ENCODE measurements around the gene LUZP2. TPM values are rescaled to one million over a fixed set of nuclear protein-coding genes. Genes with fewer than 3 reads are reported as not detected.

LUZP2 gene
- polyA plus RNA-seq, 1 of the 3 experiments (the other 2 are of a cell fraction) = 0.03 TPM

GRCh38 chr11:24837112-24837511, 340.3 kb downstream of the LUZP2 start:
- TF ChIP-seq USF2 (IDR thresholded peaks at IDR 0.05; ENCODE audit: borderline replicate concordance, low read depth, low read length) (no peak), SIN3A (IDR thresholded peaks at IDR 0.05; ENCODE audit: borderline replicate concordance, low read depth, low read length) (no peak), IRF3 (IDR thresholded peaks at IDR 0.05; ENCODE audit: low read depth, low read length) (no peak), CHD2 (IDR thresholded peaks at IDR 0.05; ENCODE audit: low read length, partially characterized antibody) (no peak), YY1 (IDR thresholded peaks at IDR 0.05; ENCODE audit: low read depth) (no peak), CTCF (IDR thresholded peaks at IDR 0.05) (no peak), FOXJ3 (CRISPR knock-in tag; IDR thresholded peaks at IDR 0.05) (no peak), EZH2phosphoT487 (IDR thresholded peaks at IDR 0.05; ENCODE audit: borderline replicate concordance, low read depth) (no peak), TAF1 (IDR thresholded peaks at IDR 0.05; ENCODE audit: borderline replicate concordance, low read depth, low read length) (no peak), NRF1 (IDR thresholded peaks at IDR 0.05; ENCODE audit: low read depth, low read length) (no peak), NFIC (IDR thresholded peaks at IDR 0.05; ENCODE audit: borderline replicate concordance) (no peak), FOSL2 (IDR thresholded peaks at IDR 0.05; ENCODE audit: borderline replicate concordance, low read depth) (no peak)
- no peak overlapping the region for H3K9ac ChIP-seq
- ChIA-PET POLR2A (no interaction called here), CTCF (no interaction called here)
- no peaks in the 10 kb centered on the region for H3K36me3 ChIP-seq (replicated peaks in 1 of 2; ENCODE audit: control insufficient read depth in 1 of 2, insufficient read depth in 2 of 2, low read length in 1 of 2)
- H2AFZ ChIP-seq (ENCODE audit: low read depth) = no peak overlapping the region
- no peaks in the 10 kb centered on the region for H3K9me3 ChIP-seq
- no peaks in the 10 kb centered on the region for H3K27me3 ChIP-seq (ENCODE audit: insufficient read depth)
- no peaks in the 10 kb centered on the region for H3F3A ChIP-seq (replicated peaks; ENCODE audit: insufficient read depth)
- H4K20me1 ChIP-seq (ENCODE audit: insufficient read depth) = no peaks in the 10 kb centered on the region
- H3K27ac ChIP-seq (ENCODE audit: low read depth in 2 of 2, low read length in 1 of 2) = no peak overlapping the region
- WGBS (ENCODE audit: low lambda C conversion rate) = 47% methylated on average over 2 of the region's 2 CpGs
- no peaks in the 10 kb centered on the region for H3K9me2 ChIP-seq
- H3K4me1 ChIP-seq (ENCODE audit: control insufficient read depth in 1 of 2, insufficient read depth in 2 of 2, low read depth in 1 of 2, low read length in 1 of 2) = no peaks in the 10 kb centered on the region
- H3K4me3 ChIP-seq (ENCODE audit: low read depth in 2 of 2, low read length in 1 of 2) = no peak overlapping the region
- no peak overlapping the region for H3K4me2 ChIP-seq
- no peaks in the 10 kb centered on the region for H3K79me2 ChIP-seq (ENCODE audit: insufficient read depth)
- DNase-seq = no peak

- Histone ChIP-seq H3K9me3 (no peaks in the 10 kb centered on the region; the same call in 1 of the 2 replicates), H3K4me1 (ENCODE audit: control insufficient read depth in 1 of 2, insufficient read depth in 2 of 2, low read depth in 1 of 2, low read length in 1 of 2) (no peaks in the 10 kb centered on the region), H4K20me1 (ENCODE audit: insufficient read depth) (no peaks in the 10 kb centered on the region), H3K4me3 (ENCODE audit: low read depth in 2 of 2, low read length in 1 of 2) (no peak overlapping the region), H3F3A (replicated peaks; ENCODE audit: insufficient read depth) (no peaks in the 10 kb centered on the region), H3K36me3 (replicated peaks in 1 of 2; ENCODE audit: control insufficient read depth in 1 of 2, insufficient read depth in 2 of 2, low read length in 1 of 2) (no peaks in the 10 kb centered on the region), H2AFZ (ENCODE audit: low read depth) (no peak overlapping the region), H3K79me2 (ENCODE audit: insufficient read depth) (no peaks in the 10 kb centered on the region), H3K27ac (ENCODE audit: low read depth in 2 of 2, low read length in 1 of 2) (no peak overlapping the region), H3K9me2 (no peaks in the 10 kb centered on the region), H3K4me2 (no peak overlapping the region), H3K9ac (no peak overlapping the region), H3K27me3 (ENCODE audit: insufficient read depth) (no peaks in the 10 kb centered on the region)
- CTCF ChIA-PET = interaction anchor here (0.7 to 1.2 kb wide), 3 partner anchors 63 to 226 kb away, joined by 3 read pairs; no protein-coding TSS in a partner anchor
- WGBS (ENCODE audit: low lambda C conversion rate) = 56% methylated on average over 2 of the region's 2 CpGs
- POLR2A ChIA-PET = no interaction called here
- DNase-seq = no peak
- TF ChIP-seq SMC3 (IDR thresholded peaks at IDR 0.05; ENCODE audit: low read depth, low read length) (no peak), NRF1 (IDR thresholded peaks at IDR 0.05; ENCODE audit: low read depth, low read length) (no peak), YY1 (IDR thresholded peaks at IDR 0.05; ENCODE audit: low read depth) (no peak), ZBTB33 (IDR thresholded peaks at IDR 0.05; ENCODE audit: borderline replicate concordance, low read depth) (no peak), CTCF (IDR thresholded peaks at IDR 0.05) (no peak), MEF2A (IDR thresholded peaks at IDR 0.05; ENCODE audit: borderline replicate concordance, low read depth) (no peak), USF1 (IDR thresholded peaks at IDR 0.05; ENCODE audit: borderline replicate concordance, low read depth) (no peak), MAX (IDR thresholded peaks at IDR 0.05; ENCODE audit: low read depth) (no peak), FOXJ3 (CRISPR knock-in tag; IDR thresholded peaks at IDR 0.05) (no peak)
These were observed 345.5 kb downstream of the LUZP2 start for GRCh38 chr11:24842308-24842707.

All from SK-N-SH (cell line).